H9 (cell line): Measurements from ENCODE around the gene INAFM1. TPM values are rescaled to one million over a fixed set of nuclear protein-coding genes. Genes with fewer than 3 reads are reported as not detected.

Experiments used
- DNase-seq: peaks from one replicate; pipeline ENCODE4 v3.0.0-alpha.2; 2017
- H2AFZ ChIP-seq: one replicate; pipeline ENCODE4 v1.6.1; 2013; ENCODE audit warnings: mild to moderate bottlenecking, low read length, control low read depth, moderate library complexity
- H2AK5ac ChIP-seq: 2 replicates; pipeline ENCODE4 v1.6.1; 2013; ENCODE audit warnings: low read length, control low read depth, mixed read lengths; ENCODE audit not compliant: insufficient read length
- H2BK120ac ChIP-seq: one replicate; pipeline ENCODE4 v1.6.1; 2013; ENCODE audit warnings: low read depth, mild to moderate bottlenecking, low read length, control low read depth, inconsistent platforms; ENCODE audit not compliant: poor library complexity, severe bottlenecking
- H2BK12ac ChIP-seq: 2 replicates; pipeline ENCODE4 v1.6.1; 2013; ENCODE audit warnings: low read length, control low read depth, mixed read lengths, low read depth; ENCODE audit not compliant: insufficient read length
- H2BK15ac ChIP-seq: 2 replicates; pipeline ENCODE4 v1.6.1; 2013; ENCODE audit warnings: low read depth, low read length, control low read depth
- H2BK20ac ChIP-seq: one replicate; pipeline ENCODE4 v1.6.1; 2013; ENCODE audit warnings: low read depth, mild to moderate bottlenecking, low read length, control low read depth, inconsistent platforms; ENCODE audit not compliant: poor library complexity, severe bottlenecking
- H2BK5ac ChIP-seq: 2 replicates; pipeline ENCODE4 v1.6.1; 2013; ENCODE audit warnings: low read length, control low read depth, mixed read lengths; ENCODE audit not compliant: insufficient read length
- H3K14ac ChIP-seq: 2 replicates; pipeline ENCODE4 v1.6.1; 2013; ENCODE audit warnings: low read length, control low read depth; ENCODE audit not compliant: insufficient read depth
- H3K18ac ChIP-seq: 2 replicates; pipeline ENCODE4 v1.6.1; 2013; ENCODE audit warnings: low read depth, mild to moderate bottlenecking, mixed read lengths, low read length, control low read depth; ENCODE audit not compliant: insufficient read length
- H3K23ac ChIP-seq: 2 replicates; pipeline ENCODE4 v1.6.1; 2013; ENCODE audit warnings: low read length, control low read depth, mixed read lengths, low read depth; ENCODE audit not compliant: insufficient read length
- H3K23me2 ChIP-seq: 2 replicates; pipeline ENCODE4 v1.6.1; 2013; ENCODE audit warnings: low read depth, mild to moderate bottlenecking, mixed read lengths, low read length, control low read depth; ENCODE audit not compliant: insufficient read length, poor library complexity, severe bottlenecking
- H3K27ac ChIP-seq: 2 replicates; pipeline ENCODE4 v1.5.1; 2013; ENCODE audit warnings: low read length, control low read depth, mixed read lengths, low read depth; ENCODE audit not compliant: insufficient read length
- H3K27me3 ChIP-seq: 2 replicates; pipeline ENCODE4 v1.6.1; 2013; ENCODE audit warnings: low read length, control low read depth, inconsistent platforms; ENCODE audit not compliant: insufficient read depth
- H3K4ac ChIP-seq: 2 replicates; pipeline ENCODE4 v1.6.1; 2013; ENCODE audit warnings: low read depth, mild to moderate bottlenecking, control low read depth, inconsistent platforms, low read length, moderate library complexity
- H3K4me1 ChIP-seq: 2 replicates; pipeline ENCODE4 v1.6.1; 2013; ENCODE audit warnings: low read length, control low read depth, inconsistent platforms; ENCODE audit not compliant: insufficient read depth
- H3K4me2 ChIP-seq: 2 replicates; pipeline ENCODE4 v1.6.1; 2013; ENCODE audit warnings: low read length, control low read depth, mixed read lengths; ENCODE audit not compliant: insufficient read length, insufficient read depth
- H3K56ac ChIP-seq: 2 replicates; pipeline ENCODE4 v1.6.1; 2013; ENCODE audit warnings: low read depth, mild to moderate bottlenecking, mixed read lengths, low read length, control low read depth; ENCODE audit not compliant: insufficient read length
- H3K79me1 ChIP-seq: 2 replicates; pipeline ENCODE4 v1.6.1; 2013; ENCODE audit warnings: low read depth, mild to moderate bottlenecking, moderate library complexity, low read length, control low read depth, inconsistent platforms; ENCODE audit not compliant: insufficient read depth, poor library complexity, severe bottlenecking
- H3K79me2 ChIP-seq: 2 replicates; pipeline ENCODE4 v1.6.1; 2013; ENCODE audit warnings: low read length, control low read depth, inconsistent platforms; ENCODE audit not compliant: insufficient read depth
- H3K9ac ChIP-seq: 2 replicates; pipeline ENCODE4 v1.6.1; 2013; ENCODE audit warnings: low read length, control low read depth, mixed read lengths; ENCODE audit not compliant: insufficient read length; ENCODE audit errors: extremely low read depth
- H3K9me3 ChIP-seq: one replicate; pipeline ENCODE4 v1.6.1; 2013; ENCODE audit warnings: low read depth, low read length, inconsistent platforms; ENCODE audit not compliant: control insufficient read depth
- H3T11ph ChIP-seq: one replicate; pipeline ENCODE4 v1.6.1; 2013; ENCODE audit warnings: mild to moderate bottlenecking, low read length, control low read depth, inconsistent platforms
- H4K20me1 ChIP-seq: one replicate; pipeline ENCODE4 v1.6.1; 2013; ENCODE audit not compliant: control insufficient read depth, insufficient read length, insufficient read depth
- H4K5ac ChIP-seq: 2 replicates; pipeline ENCODE4 v1.6.1; 2013; ENCODE audit warnings: low read depth, mild to moderate bottlenecking, mixed read lengths, low read length, control low read depth; ENCODE audit not compliant: insufficient read length
- H4K8ac ChIP-seq: replicated peaks from 2 replicates; pipeline ENCODE4 v1.6.1; 2013; ENCODE audit warnings: low read length, control low read depth, mixed read lengths, low read depth; ENCODE audit not compliant: insufficient read length
- H4K91ac ChIP-seq: 2 replicates; pipeline ENCODE4 v1.6.1; 2013; ENCODE audit warnings: low read depth, mild to moderate bottlenecking, moderate library complexity, mixed read lengths, low read length, control low read depth; ENCODE audit not compliant: insufficient read length
- H3K27ac Mint-ChIP-seq, 3 experiments: 2 replicates in 2 of 3; 3 replicates in 1 of 3; pipeline ENCODE4 v1.8.0; 2020 to 2021; ENCODE audit warnings: mixed read lengths in 3 of 3, mild to moderate bottlenecking in 1 of 3, moderate library complexity in 1 of 3
- H3K27me3 Mint-ChIP-seq: 2 replicates; pipeline ENCODE4 v1.8.0; 2021; ENCODE audit warnings: low read depth, mild to moderate bottlenecking, moderate library complexity, mixed read lengths
- H3K36me3 Mint-ChIP-seq, 3 experiments: 2 replicates in 2 of 3; 3 replicates in 1 of 3; pipeline ENCODE4 v1.8.0; 2020 to 2021; ENCODE audit warnings: low read depth in 3 of 3, mixed read lengths in 3 of 3; ENCODE audit not compliant: insufficient read depth in 1 of 3
- H3K4me1 Mint-ChIP-seq, 2 experiments: 2 replicates each; pipeline ENCODE4 v1.8.0; 2020; ENCODE audit warnings: mixed read lengths in 2 of 2
- H3K4me3 Mint-ChIP-seq, 2 experiments: 2 replicates in 1 of 2; 3 replicates in 1 of 2; pipeline ENCODE4 v1.8.0; 2020 to 2021; ENCODE audit warnings: mild to moderate bottlenecking in 2 of 2, mixed read lengths in 2 of 2, moderate library complexity in 1 of 2
- H3K9me3 Mint-ChIP-seq, 2 experiments: 2 replicates in 1 of 2; 3 replicates in 1 of 2; pipeline ENCODE4 v1.8.0; 2020; ENCODE audit warnings: mild to moderate bottlenecking in 2 of 2, mixed read lengths in 2 of 2, moderate library complexity in 1 of 2
- CTCF ChIP-seq: fragments of 200-600 bp; sonication (generic); conservative IDR thresholded peaks from 3 replicates; pipeline ENCODE4 v1.8.0; 2021; ENCODE audit warnings: antibody characterized with exemption, mild to moderate bottlenecking
- WGBS: extraction: QIAGEN DNeasy Blood & Tissue Kit; methylation state at CpG from one replicate; pipeline ENCODE4 v1.1.7; 2013; ENCODE audit warnings: missing lambda C conversion rate, low lambda C conversion rate, mixed read lengths; ENCODE audit not compliant: insufficient read length; ENCODE audit errors: extremely low coverage; 5-methylcytosine and 5-hydroxymethylcytosine counted together
- total RNA-seq: library from RNA; stranded (reverse); gene quantifications from 2 replicates; pipeline ENCODE4 v1.2.1, GENCODE V29; 2021

Gene INAFM1
- total RNA-seq, 1 experiment from 2014 or later, result 8.5 TPM

- Histone ChIP-seq H2BK20ac (no peak within 1 kb of the TSS), H3K14ac (no peak within 1 kb of the TSS), H3K27me3 (no peaks in the 10 kb centered on the region), H3K56ac (no peak within 1 kb of the TSS), H3K4ac (no peak within 1 kb of the TSS), H4K8ac (no peak within 1 kb of the TSS), H3K4me1 (no peaks in the 10 kb centered on the region), H3K9ac (no peak within 1 kb of the TSS), H3K79me2 (no peaks in the 10 kb centered on the region), H2BK5ac (no peak within 1 kb of the TSS), H4K20me1 (no peaks in the 10 kb centered on the region), H4K91ac (no peak within 1 kb of the TSS), H4K5ac (no peak within 1 kb of the TSS), H3K9me3 (no peaks in the 10 kb centered on the region), H3K27ac (no peak within 1 kb of the TSS), H3K23ac (no peak within 1 kb of the TSS), H2BK12ac (no peak within 1 kb of the TSS), H3K23me2 (no peaks in the 10 kb centered on the region), H3K79me1 (no peaks in the 10 kb centered on the region), H2AFZ (no peak within 1 kb of the TSS), H3K4me2 (no peak within 1 kb of the TSS), H3K18ac (no peak within 1 kb of the TSS), H3T11ph (no peak within 1 kb of the TSS), H2AK5ac (no peak within 1 kb of the TSS), H2BK15ac (no peak within 1 kb of the TSS), H2BK120ac (no peak within 1 kb of the TSS)
- TF ChIP-seq CTCF, result no peak
- Mint-ChIP-seq H3K27me3 (peaks cover 19% of the 10 kb centered on the region), H3K9me3 (peaks cover 0 to 2% of the 10 kb centered on the region in 2 experiments; a peak in 2 of 5 replicates), H3K36me3 (no peaks in the 10 kb centered on the region), H3K27ac (no peak within 1 kb of the TSS), H3K4me3 (no peak within 1 kb of the TSS), H3K4me1 (peaks cover 7% of the 10 kb centered on the region in 2 experiments)
- WGBS, result no CpG with 5 or more reads among the region's 12 CpGs
- DNase-seq, result no peak
These were observed 34.9 kb downstream of the INAFM1 start, which contains the start of gene C5AR1 for GRCh38 chr19:47309608-47310007. C5AR1 (plus strand) TSS chr19:47309861; CDS start chr19:47309896, 35 bp downstream.
